ENCODE data around the gene TRAF3.

Gene TRAF3

GRCh38 chr14:102910442-102910841, 133.2 kb downstream of the TRAF3 start:
- no peak for DNase-seq

GRCh38 chr14:102911541-102911951, 134.3 kb downstream of the TRAF3 start:
- DNase-seq: no peak

- DNase-seq: no peak
These were observed 134.9 kb downstream of the TRAF3 start for GRCh38 chr14:102911991-102912761.

GRCh38 chr14:102913341-102914211, 136.3 kb downstream of the TRAF3 start:
- DNase-seq: no peak

GRCh38 chr14:102914474-102915291, 137.4 kb downstream of the TRAF3 start:
- no peak for DNase-seq

GRCh38 chr14:102915292-102916110, 138.3 kb downstream of the TRAF3 start:
- no peak for DNase-seq

GRCh38 chr14:102916347-102917055, 139.3 kb downstream of the TRAF3 start:
- DNase-seq: no peak

- no peak for DNase-seq
These were observed 139.8 kb downstream of the TRAF3 start for GRCh38 chr14:102917056-102917385.

- DNase-seq: no peak
These were observed 140.4 kb downstream of the TRAF3 start for GRCh38 chr14:102917469-102918211.

- no peak for DNase-seq
These were observed 141.2 kb downstream of the TRAF3 start for GRCh38 chr14:102918438-102918837.

GRCh38 chr14:102920273-102920997, 143.2 kb downstream of the TRAF3 start:
- no peak for DNase-seq

- DNase-seq: no peak
These were observed 143.7 kb downstream of the TRAF3 start for GRCh38 chr14:102920998-102921304.

- DNase-seq: no peak
These were observed 145.4 kb downstream of the TRAF3 start, which contains the start of gene AMN for GRCh38 chr14:102922490-102923200. TSS of gene AMN (plus strand) at chr14:102922663. CDS start at chr14:102922689, 26 bp downstream.

- DNase-seq: no peak
These were observed 146.1 kb downstream of the TRAF3 start for GRCh38 chr14:102923201-102923924.

GRCh38 chr14:102923925-102924486, 146.8 kb downstream of the TRAF3 start:
- no peak for DNase-seq

- DNase-seq: no peak
These were observed 147.7 kb downstream of the TRAF3 start for GRCh38 chr14:102924632-102925588.

GRCh38 chr14:102925646-102926045, 148.4 kb downstream of the TRAF3 start:
- DNase-seq: no peak

Data from DMS 273 treated with DMSO at 0.1 percent for 48 hours (cell line).